NCI-H1092 treated with DMSO at 0.1 percent for 48 hours (cell line): ENCODE data around the gene PPP4C.
"Not testable (repeated sequence)": the region's sequence is repeated elsewhere in the genome, so short reads cannot be mapped to it uniquely, and the experiment has no call there.

ENCODE experiments used
- DNase-seq: peaks from one replicate; lab custom pipeline; 2025; lab: John Stamatoyannopoulos, UW

Gene PPP4C

DNA sequence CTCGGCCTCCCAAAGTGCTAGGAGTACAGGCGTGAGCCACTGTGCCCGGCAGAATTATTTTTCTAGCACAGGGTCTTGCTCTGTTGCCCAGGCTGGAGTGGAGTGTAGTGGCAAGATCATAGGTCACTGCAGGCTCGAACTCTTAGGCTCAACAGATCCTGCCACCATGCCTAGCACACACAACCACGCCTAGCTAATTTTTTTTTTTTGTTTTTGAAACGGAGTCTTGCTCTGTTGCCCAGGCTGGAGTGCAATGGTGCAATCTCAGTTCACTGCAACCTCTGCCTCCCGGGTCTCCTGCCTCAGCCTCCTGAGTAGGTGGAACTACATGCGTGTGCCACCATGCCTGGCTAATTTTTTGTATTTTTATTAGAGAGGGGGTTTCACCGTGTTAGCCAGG lies 49.9 kb downstream of the PPP4C start:
- not testable (repeated sequence) for DNase-seq

DNA sequence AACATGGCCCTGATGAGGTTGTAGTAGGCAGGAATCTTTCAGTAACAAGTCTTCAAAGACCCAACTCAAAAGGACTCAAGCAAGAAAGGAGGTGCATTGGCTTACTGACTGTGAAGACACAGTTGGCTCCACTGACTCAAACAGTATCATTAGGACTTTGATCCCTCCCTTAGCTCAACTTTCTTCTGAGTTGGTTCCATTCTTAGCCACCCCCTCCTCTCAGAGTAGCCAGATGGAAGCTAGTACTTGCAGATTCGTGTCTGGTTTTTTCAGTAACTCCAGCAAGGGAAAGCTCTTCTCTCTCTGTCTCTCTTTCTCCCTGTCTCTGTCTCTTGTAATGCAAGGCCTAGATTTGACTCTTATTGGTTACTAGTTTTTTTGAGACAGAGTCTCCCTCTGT lies 52.2 kb downstream of the PPP4C start:
- no peak for DNase-seq

DNA sequence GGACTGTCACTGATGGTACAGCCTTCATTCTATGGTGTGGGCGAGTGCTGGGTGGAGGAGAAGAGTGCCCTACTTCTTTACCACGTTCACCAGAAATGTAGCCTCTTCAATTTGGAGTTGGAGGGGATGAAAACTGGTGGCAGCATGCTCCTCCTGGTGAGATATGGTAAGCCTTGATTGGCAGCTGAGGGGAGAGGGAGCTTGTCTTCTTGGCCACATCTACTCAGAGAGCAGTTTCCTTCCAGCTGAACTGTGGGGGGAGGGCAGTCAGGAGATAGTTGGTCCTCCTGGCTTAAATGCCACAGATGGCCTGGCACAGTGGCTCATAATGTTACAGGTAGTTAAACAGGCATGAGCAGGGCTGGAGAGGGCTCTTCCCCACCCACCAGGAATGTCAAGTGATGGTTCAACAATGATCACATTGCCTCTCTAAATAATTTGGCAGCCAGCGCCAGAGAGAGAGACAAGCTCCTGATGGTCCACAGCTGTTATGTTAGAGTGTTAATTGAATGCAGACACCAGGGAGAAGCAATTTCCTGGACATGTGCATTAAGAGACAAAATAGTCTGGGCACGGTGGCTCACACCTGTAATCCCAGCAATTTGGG lies 56.2 kb downstream of the PPP4C start:
- peak; percentile 93 for DNase-seq

GRCh38 chr16:30132591-30132990 lies 56.8 kb downstream of the PPP4C start:
- no peak for DNase-seq
